Caco-2 (cell line): ENCODE measurements around the gene SLC25A21. TPM values are rescaled to one million over a fixed set of nuclear protein-coding genes. Genes with fewer than 3 reads are reported as not detected.

Experiments
- BruUV-seq: library from RNA; stranded (reverse); fragments of 400-500 nt; replicated peaks from 2 replicates; lab custom pipeline; 2021; lab: Mats Ljungman, UMichigan
- CTCF ChIA-PET: fragments of 300-600 bp; sonication (Branson Sonifier 250); formaldehyde crosslinking; loops from one replicate; lab custom pipeline; 2022; ENCODE audit warnings: antibody characterized with exemption; lab: Charles Lee
- POLR2A ChIA-PET: fragments of 300-600 bp; sonication (Branson Sonifier 250); formaldehyde crosslinking; loops from one replicate; lab custom pipeline; 2022; ENCODE audit warnings: antibody characterized with exemption; lab: Charles Lee
- DNase-seq, 2 experiments: peaks; one replicate each; pipeline versions ENCODE4 v3.0.0 to v3.0.0-alpha.2; 2020 to 2022
- H3K27me3 ChIP-seq: replicated peaks from 2 replicates; pipeline ENCODE4 v1.6.0; 2011; ENCODE audit warnings: low read length; ENCODE audit not compliant: control insufficient read depth, insufficient read depth
- H3K36me3 ChIP-seq: 2 replicates; pipeline ENCODE4 v1.5.1; 2011; ENCODE audit warnings: low read length; ENCODE audit not compliant: control insufficient read depth, insufficient read depth
- H3K4me1 ChIP-seq: fragments of 250-450 bp; sonication (Bioruptor Pico); 2 replicates; pipeline ENCODE4 v1.5.1; 2020; ENCODE audit warnings: mild to moderate bottlenecking
- H3K4me3 ChIP-seq: 2 replicates; pipeline ENCODE4 v1.5.1; 2011; ENCODE audit warnings: low read depth, mild to moderate bottlenecking, control low read depth, low read length
- H3K9me3 ChIP-seq: fragments of 250-450 bp; sonication (Bioruptor Pico); 2 replicates; pipeline ENCODE4 v1.5.1; 2020; ENCODE audit warnings: mild to moderate bottlenecking, moderate library complexity
- H3K27ac Mint-ChIP-seq: one replicate; pipeline ENCODE4 v1.8.0; 2022; ENCODE audit warnings: mixed read lengths; ENCODE audit not compliant: unreplicated experiment
- H3K27me3 Mint-ChIP-seq: one replicate; pipeline ENCODE4 v1.8.0; 2022; ENCODE audit warnings: mixed read lengths; ENCODE audit not compliant: insufficient read depth, unreplicated experiment
- H3K36me3 Mint-ChIP-seq: one replicate; pipeline ENCODE4 v1.8.0; 2022; ENCODE audit warnings: mild to moderate bottlenecking, mixed read lengths; ENCODE audit not compliant: insufficient read depth, unreplicated experiment
- H3K4me1 Mint-ChIP-seq: one replicate; pipeline ENCODE4 v1.8.0; 2022; ENCODE audit warnings: low read depth, mixed read lengths; ENCODE audit not compliant: unreplicated experiment
- H3K4me3 Mint-ChIP-seq: one replicate; pipeline ENCODE4 v1.8.0; 2022; ENCODE audit warnings: mild to moderate bottlenecking, moderate library complexity, mixed read lengths; ENCODE audit not compliant: unreplicated experiment
- H3K9me3 Mint-ChIP-seq: one replicate; pipeline ENCODE4 v1.8.0; 2022; ENCODE audit warnings: mixed read lengths; ENCODE audit not compliant: unreplicated experiment
- CTCF ChIP-seq, 2 experiments: fragments of 200-600 bp in 1 of 2; IDR thresholded peaks; 1 replicate in 1 of 2; 2 replicates in 1 of 2; pipeline versions ENCODE4 v1.5.1 to v1.8.0; 2011 to 2022; ENCODE audit warnings: antibody characterized with exemption in 1 of 2, control low read depth in 1 of 2, inconsistent platforms in 1 of 2, low read depth in 1 of 2, low read length in 1 of 2, mild to moderate bottlenecking in 1 of 2, moderate library complexity in 1 of 2; ENCODE audit not compliant: insufficient read depth in 1 of 2, severe bottlenecking in 1 of 2, unreplicated experiment in 1 of 2
- intact Hi-C: fragments of 100-400 bp; cut with micrococcal nuclease; formaldehyde crosslinking; loops from one replicate; pipeline ENCODE4 v1.10.0; 2022; ENCODE audit not compliant: unreplicated experiment
- total RNA-seq: library from RNA; stranded (reverse); gene quantifications from 2 replicates; pipeline ENCODE4 v1.2.3, GENCODE V29; 2022

The SLC25A21 gene
- total RNA-seq, 1 experiment from 2014 or later, result 3.2 TPM

- H3K36me3 ChIP-seq, result no peaks in the 10 kb centered on the region
- BruUV-seq, result no TSS peak
- CTCF ChIA-PET, result no interaction called here
- H3K27me3 Mint-ChIP-seq, result no peaks in the 10 kb centered on the region
- H3K27me3 ChIP-seq, result no peaks in the 10 kb centered on the region
- no peaks in the 10 kb centered on the region for H3K36me3 Mint-ChIP-seq
- peaks cover 7% of the 10 kb centered on the region for H3K4me1 Mint-ChIP-seq
- intact Hi-C loops, result no loop called here
- no peaks in the 10 kb centered on the region for H3K9me3 ChIP-seq
- peaks cover 5% of the 10 kb centered on the region; the same call in 1 of the 2 replicates for H3K4me1 ChIP-seq
- H3K9me3 Mint-ChIP-seq, result no peaks in the 10 kb centered on the region
- POLR2A ChIA-PET, result no interaction called here
- no peak overlapping the region for H3K4me3 Mint-ChIP-seq
- no peak overlapping the region for H3K4me3 ChIP-seq
- H3K27ac Mint-ChIP-seq, result no peak overlapping the region
- DNase-seq, result no peak
- no peak for TF ChIP-seq CTCF (IDR thresholded peaks at IDR 0.05; ENCODE audit: insufficient read depth in 1 of 2, low read depth in 1 of 2, low read length in 1 of 2, severe bottlenecking in 1 of 2, unreplicated experiment in 1 of 2)
These were observed 83.0 kb downstream of the SLC25A21 start for GRCh38 chr14:37089410-37089809.

GRCh38 chr14:37088356-37089215 lies 83.8 kb downstream of the SLC25A21 start:
- Mint-ChIP-seq H3K36me3 (no peaks in the 10 kb centered on the region), H3K27me3 (no peaks in the 10 kb centered on the region), H3K4me1 (peaks cover 15% of the 10 kb centered on the region), H3K4me3 (no peak overlapping the region), H3K9me3 (no peaks in the 10 kb centered on the region), H3K27ac (no peak overlapping the region)
- TF ChIP-seq CTCF (IDR thresholded peaks at IDR 0.05; ENCODE audit: insufficient read depth in 1 of 2, low read depth in 1 of 2, low read length in 1 of 2, severe bottlenecking in 1 of 2, unreplicated experiment in 1 of 2), result no peak
- CTCF ChIA-PET, result no interaction called here
- DNase-seq, result no peak
- Histone ChIP-seq H3K4me3 (no peak overlapping the region), H3K27me3 (no peaks in the 10 kb centered on the region), H3K4me1 (peaks cover 5% of the 10 kb centered on the region; the same call in 1 of the 2 replicates), H3K36me3 (no peaks in the 10 kb centered on the region), H3K9me3 (no peaks in the 10 kb centered on the region)
- POLR2A ChIA-PET, result no interaction called here
- intact Hi-C loops, result no loop called here
- BruUV-seq, result no TSS peak

GRCh38 chr14:37087520-37087919 lies 84.9 kb downstream of the SLC25A21 start:
- Mint-ChIP-seq H3K27me3 (no peaks in the 10 kb centered on the region), H3K36me3 (no peaks in the 10 kb centered on the region), H3K27ac (no peak overlapping the region), H3K4me1 (peaks cover 16% of the 10 kb centered on the region), H3K4me3 (no peak overlapping the region), H3K9me3 (no peaks in the 10 kb centered on the region)
- Histone ChIP-seq H3K9me3 (no peaks in the 10 kb centered on the region), H3K4me1 (peaks cover 5% of the 10 kb centered on the region; the same call in 1 of the 2 replicates), H3K36me3 (no peaks in the 10 kb centered on the region), H3K4me3 (no peak overlapping the region), H3K27me3 (no peaks in the 10 kb centered on the region)
- no peak for TF ChIP-seq CTCF (IDR thresholded peaks at IDR 0.05; ENCODE audit: insufficient read depth in 1 of 2, low read depth in 1 of 2, low read length in 1 of 2, severe bottlenecking in 1 of 2, unreplicated experiment in 1 of 2)
- no peak for DNase-seq
- ChIA-PET CTCF (no interaction called here), POLR2A (no interaction called here)
- intact Hi-C loops, result no loop called here
- BruUV-seq, result no TSS peak
